Brain microvascular endothelial cell (primary cell): ENCODE measurements around the gene GPR183.

Experiments used
- DNase-seq: peaks from one replicate; pipeline ENCODE4 v3.0.0-alpha.2; 2020
- H3K27ac ChIP-seq: fragments of 250-450 bp; sonication (Bioruptor Pico); 2 replicates; pipeline ENCODE4 v1.5.1; 2020; ENCODE audit warnings: mild to moderate bottlenecking, moderate library complexity
- H3K27me3 ChIP-seq: fragments of 250-450 bp; sonication (Bioruptor Pico); replicated peaks from 2 replicates; pipeline ENCODE4 v1.5.1; 2020; ENCODE audit warnings: mild to moderate bottlenecking
- H3K36me3 ChIP-seq: fragments of 250-450 bp; sonication (Bioruptor Pico); replicated peaks from 2 replicates; pipeline ENCODE4 v1.5.1; 2020; ENCODE audit warnings: mild to moderate bottlenecking
- H3K4me3 ChIP-seq: 2 replicates; pipeline ENCODE4 v1.5.1; 2011; ENCODE audit warnings: low read depth, mild to moderate bottlenecking, control low read depth, low read length, moderate library complexity
- in situ Hi-C: cut with HindIII; loops from 2 replicates; pipeline ENCODE4 v1.10.0; 2017; ENCODE audit warnings: low sequenced_read_pairs, low pct_ligation_motif_present
- TF ChIP-seq, protein P1 (sequence below): IDR thresholded peaks from 2 replicates; pipeline ENCODE4 v1.5.1; 2011; ENCODE audit warnings: low read depth, mild to moderate bottlenecking, moderate library complexity, low read length, control low read depth, inconsistent platforms; ENCODE audit errors: missing control alignments

Gene GPR183

DNA sequence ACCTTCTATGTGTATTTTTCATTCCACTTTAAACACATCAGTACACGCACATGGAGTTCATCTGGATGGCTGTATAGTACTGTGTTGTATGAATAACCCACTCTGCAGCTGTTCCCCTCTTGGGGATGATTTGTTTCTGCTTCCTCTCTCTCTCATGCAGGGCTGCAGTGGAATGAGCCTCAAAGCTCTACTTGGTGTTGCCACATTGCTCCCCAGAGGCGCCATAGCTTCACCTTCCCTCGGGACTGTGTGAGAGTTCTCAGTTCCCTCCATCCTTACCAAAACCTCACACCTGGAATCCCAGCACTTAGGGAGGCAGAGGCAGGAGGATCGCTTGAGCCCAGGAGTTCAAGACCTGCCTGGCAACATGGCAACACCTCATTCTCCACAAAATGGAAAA lies 28.4 kb upstream of the GPR183 start:
- Histone ChIP-seq H3K36me3 (no peaks in the 10 kb centered on the region), H3K27ac (no peak overlapping the region), H3K4me3 (no peak overlapping the region), H3K27me3 (no peaks in the 10 kb centered on the region)
- DNase-seq, result no peak
- in situ Hi-C loops, result no loop called here
- TF ChIP-seq, protein P1, sequence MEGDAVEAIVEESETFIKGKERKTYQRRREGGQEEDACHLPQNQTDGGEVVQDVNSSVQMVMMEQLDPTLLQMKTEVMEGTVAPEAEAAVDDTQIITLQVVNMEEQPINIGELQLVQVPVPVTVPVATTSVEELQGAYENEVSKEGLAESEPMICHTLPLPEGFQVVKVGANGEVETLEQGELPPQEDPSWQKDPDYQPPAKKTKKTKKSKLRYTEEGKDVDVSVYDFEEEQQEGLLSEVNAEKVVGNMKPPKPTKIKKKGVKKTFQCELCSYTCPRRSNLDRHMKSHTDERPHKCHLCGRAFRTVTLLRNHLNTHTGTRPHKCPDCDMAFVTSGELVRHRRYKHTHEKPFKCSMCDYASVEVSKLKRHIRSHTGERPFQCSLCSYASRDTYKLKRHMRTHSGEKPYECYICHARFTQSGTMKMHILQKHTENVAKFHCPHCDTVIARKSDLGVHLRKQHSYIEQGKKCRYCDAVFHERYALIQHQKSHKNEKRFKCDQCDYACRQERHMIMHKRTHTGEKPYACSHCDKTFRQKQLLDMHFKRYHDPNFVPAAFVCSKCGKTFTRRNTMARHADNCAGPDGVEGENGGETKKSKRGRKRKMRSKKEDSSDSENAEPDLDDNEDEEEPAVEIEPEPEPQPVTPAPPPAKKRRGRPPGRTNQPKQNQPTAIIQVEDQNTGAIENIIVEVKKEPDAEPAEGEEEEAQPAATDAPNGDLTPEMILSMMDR, result no peak

DNA sequence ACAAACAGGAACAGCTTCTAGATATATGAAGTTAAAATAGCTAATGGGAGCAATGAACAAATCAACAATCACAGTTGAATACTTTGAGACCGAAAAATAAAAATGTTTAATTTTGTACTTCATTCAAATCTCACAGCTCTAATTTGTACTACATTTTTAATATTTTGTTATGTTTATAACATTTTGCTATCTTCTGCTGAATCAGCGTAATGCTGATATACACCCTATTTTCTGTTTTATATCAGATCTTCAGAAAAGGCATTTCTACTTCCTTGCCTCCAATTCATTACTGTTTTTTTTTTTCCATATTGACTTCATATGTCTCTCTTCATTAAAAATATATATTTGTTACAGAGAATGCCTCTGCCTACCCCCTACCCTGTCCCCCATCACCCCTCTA lies 27.9 kb upstream of the GPR183 start:
- Histone ChIP-seq H3K4me3 (no peak overlapping the region), H3K27me3 (no peaks in the 10 kb centered on the region), H3K27ac (no peak overlapping the region), H3K36me3 (no peaks in the 10 kb centered on the region)
- in situ Hi-C loops, result no loop called here
- TF ChIP-seq, protein P1, result no peak
- DNase-seq, result no peak

DNA sequence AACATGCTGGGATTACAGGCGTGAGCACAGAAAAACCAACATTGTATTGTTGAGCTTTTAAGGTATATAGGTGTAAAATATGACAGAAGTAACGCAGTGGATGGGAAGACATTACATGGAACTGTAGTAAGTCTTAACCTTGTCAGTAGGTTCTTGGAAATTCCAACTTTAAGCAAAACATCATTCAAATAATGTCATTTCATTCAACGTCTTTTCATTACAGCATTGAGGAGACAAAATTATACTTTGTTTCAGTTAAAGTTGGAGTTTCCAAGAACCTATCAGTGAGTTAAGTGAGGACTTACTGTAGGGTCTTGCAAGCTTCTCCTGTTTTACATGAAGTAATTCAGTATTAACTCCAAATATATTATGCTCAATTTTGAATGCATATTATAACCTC lies 27.0 kb upstream of the GPR183 start:
- H3K27me3 ChIP-seq, result no peaks in the 10 kb centered on the region
- TF ChIP-seq, protein P1, result no peak
- DNase-seq, result no peak
- H3K4me3 ChIP-seq, result no peak overlapping the region
- no peaks in the 10 kb centered on the region for H3K36me3 ChIP-seq
- in situ Hi-C loops, result no loop called here
- H3K27ac ChIP-seq, result no peak overlapping the region

DNA sequence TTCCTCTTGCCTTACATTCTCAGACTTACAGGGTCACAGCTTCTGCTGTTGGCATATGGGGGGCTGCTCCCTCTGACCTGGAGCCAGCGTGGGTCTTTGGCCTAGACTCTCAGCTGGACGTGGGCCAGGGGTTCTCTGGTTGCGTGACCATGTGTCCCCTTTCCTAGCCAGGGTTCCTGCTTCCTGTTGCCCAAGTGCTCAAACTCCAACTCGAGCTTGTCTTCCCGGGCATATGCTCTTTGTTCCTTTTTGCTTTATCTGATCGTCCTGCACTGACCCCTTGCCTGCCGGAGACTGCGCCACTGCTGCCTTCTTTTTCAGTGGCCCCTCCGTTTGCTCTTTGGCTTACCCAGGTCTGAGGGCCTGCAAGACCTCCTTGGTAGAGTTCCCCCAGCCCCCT lies 25.3 kb upstream of the GPR183 start:
- in situ Hi-C loops, result no loop called here
- H3K27ac ChIP-seq, result no peak overlapping the region
- H3K4me3 ChIP-seq, result no peak overlapping the region
- no peaks in the 10 kb centered on the region for H3K36me3 ChIP-seq
- H3K27me3 ChIP-seq, result no peaks in the 10 kb centered on the region
- TF ChIP-seq, protein P1, result no peak
- DNase-seq, result no peak

DNA sequence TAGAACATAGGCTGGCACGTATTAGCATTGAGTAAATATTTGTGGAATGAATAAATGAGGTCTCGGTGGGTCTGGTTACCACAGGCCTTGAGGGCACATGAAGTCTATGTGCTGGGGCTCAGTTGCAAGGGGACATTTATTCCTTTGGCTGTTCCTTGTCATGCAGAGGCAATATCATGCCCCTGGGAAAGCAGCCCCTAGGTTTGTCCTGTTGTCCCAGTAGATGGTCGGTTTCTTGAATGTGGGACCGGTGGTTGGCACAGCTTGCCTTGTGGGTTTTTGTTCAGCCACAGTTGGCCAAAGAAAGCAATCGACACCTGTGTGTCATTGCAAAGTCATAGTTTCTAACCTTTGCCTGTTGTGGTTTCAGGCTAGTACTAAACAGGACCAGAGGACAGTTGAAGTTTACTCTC lies 24.7 kb upstream of the GPR183 start:
- no peak for DNase-seq
- Histone ChIP-seq H3K27me3 (no peaks in the 10 kb centered on the region), H3K4me3 (no peak overlapping the region), H3K27ac (no peak overlapping the region), H3K36me3 (no peaks in the 10 kb centered on the region)
- in situ Hi-C loops, result no loop called here
- TF ChIP-seq, protein P1, result no peak

DNA sequence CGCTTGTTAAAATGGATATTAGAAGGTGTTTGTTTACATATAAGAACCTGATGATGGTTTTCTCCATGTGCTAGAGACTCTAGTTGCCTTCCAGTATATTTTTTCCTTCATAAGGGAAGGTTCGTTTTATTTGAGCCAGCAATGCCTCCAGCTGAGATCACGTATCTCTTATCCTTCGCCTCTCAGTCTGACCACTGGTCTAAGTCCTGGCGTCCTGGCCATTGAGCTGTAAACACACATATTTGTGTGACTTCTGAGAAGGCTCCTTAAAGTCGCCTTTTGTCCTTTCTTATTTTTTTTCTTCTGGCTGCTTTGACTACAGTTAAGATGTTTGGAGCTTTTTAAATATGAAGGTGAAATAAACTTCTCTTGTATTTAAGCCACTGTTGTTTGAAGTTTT lies 23.7 kb upstream of the GPR183 start:
- in situ Hi-C loops, result no loop called here
- TF ChIP-seq, protein P1, result no peak
- Histone ChIP-seq H3K27me3 (no peaks in the 10 kb centered on the region), H3K4me3 (no peak overlapping the region), H3K36me3 (no peaks in the 10 kb centered on the region), H3K27ac (no peak overlapping the region)
- no peak for DNase-seq
